Endothelial cell of hepatic sinusoid (primary cell): ENCODE measurements around the gene ZNF536.

Source experiments
- in situ Hi-C: cut with HindIII; loops from 2 replicates; pipeline ENCODE4 v1.10.0; 2017; ENCODE audit warnings: low sequenced_read_pairs

Gene ZNF536

GRCh38 chr19:30518965-30519606 lies 146.9 kb downstream of the ZNF536 start:
- in situ Hi-C loops: no loop called here

DNA sequence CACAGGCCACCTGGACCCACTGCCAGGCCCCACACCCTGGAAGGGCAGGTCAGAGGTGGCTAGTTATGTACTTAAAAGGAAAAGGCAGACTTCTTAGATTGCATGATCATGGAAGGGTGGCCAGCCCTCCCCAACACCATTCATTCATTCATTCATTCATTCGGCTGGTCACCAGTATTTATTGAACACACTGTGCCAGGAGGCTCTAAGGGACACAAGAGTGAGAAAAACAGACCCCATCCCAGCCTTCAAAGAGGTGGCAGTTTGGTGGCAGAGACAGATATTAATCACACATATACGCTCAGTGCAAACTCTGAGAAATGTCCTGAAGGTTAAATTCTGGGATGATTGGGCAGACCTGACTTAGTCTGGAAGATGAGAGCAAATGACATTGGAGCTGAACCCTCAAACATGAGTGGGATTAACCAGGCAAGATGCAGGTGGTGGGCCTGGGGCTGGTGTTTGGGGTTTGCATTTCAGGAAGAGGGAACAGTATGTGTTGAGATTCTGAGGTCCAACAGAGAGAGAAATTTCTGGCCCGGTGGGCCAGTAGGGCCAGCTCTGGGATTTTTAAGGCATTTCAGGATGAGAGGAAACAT lies 147.5 kb downstream of the ZNF536 start:
- in situ Hi-C loops: no loop called here

DNA sequence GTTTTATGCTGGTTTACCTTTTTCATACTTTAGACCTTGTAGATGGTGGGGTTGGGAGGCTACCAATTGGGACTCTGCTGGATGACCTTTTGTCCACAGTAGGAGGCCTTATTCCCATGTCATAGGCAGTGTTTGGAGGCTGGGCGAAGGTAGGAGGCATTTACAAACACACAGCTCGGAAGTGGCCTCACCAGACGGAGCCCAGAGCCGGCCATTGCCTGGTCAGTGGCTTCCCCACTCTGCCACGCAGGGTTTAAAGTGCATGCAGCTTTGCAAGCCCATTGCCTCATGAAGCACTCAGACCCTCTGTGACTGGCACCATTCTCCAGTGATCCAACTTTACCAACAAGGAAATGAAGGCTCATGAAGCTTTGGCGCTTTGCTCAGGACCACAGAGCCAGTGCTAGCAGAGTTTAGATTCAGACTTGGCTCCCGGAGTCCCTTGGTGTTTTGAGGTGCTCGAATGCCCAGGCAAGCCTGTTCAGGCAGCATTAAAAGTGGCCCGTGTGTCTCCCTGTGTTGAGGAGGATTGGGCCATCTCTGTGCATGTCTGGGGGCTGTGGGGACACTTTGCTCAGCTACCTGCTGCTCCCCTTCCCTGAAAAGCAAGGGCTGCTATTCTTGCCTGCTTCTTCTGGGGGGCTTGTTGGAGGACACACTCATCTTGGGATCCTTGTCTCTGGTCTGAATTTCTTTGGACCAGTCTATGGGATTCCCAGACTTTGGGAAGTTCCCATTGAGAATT lies 148.7 kb downstream of the ZNF536 start:
- in situ Hi-C loops: no loop called here

- in situ Hi-C loops: no loop called here
These were observed 149.8 kb downstream of the ZNF536 start for GRCh38 chr19:30521937-30522336.

GRCh38 chr19:30522341-30522740 lies 150.2 kb downstream of the ZNF536 start:
- in situ Hi-C loops: no loop called here

- in situ Hi-C loops: no loop called here
These were observed 151.6 kb downstream of the ZNF536 start for GRCh38 chr19:30523791-30524190.

GRCh38 chr19:30525383-30525782 lies 153.2 kb downstream of the ZNF536 start:
- in situ Hi-C loops: no loop called here

- in situ Hi-C loops: no loop called here
These were observed 156.7 kb downstream of the ZNF536 start for GRCh38 chr19:30528919-30529318.

- in situ Hi-C loops: no loop called here
These were observed 157.7 kb downstream of the ZNF536 start for GRCh38 chr19:30529876-30530275.

DNA sequence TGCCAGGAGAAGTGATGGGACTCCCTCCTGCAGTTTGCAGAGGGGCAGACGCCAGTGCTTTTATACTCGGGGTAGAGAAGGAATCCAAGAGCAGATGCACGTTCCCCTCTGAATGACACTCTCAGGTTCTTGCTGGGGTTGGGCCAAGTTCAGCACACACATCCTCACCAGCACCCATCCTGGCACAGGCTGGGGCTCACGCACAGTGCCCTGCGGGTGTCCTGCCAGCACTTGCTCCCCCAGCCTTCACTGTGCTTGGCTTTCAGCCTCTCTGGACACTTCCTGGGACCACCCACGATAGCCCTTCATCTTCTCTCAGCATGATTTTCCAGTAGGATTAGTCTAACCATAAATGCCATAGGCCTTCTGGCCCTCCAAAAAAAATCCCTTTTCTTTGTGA lies 158.6 kb downstream of the ZNF536 start:
- in situ Hi-C loops: no loop called here

DNA sequence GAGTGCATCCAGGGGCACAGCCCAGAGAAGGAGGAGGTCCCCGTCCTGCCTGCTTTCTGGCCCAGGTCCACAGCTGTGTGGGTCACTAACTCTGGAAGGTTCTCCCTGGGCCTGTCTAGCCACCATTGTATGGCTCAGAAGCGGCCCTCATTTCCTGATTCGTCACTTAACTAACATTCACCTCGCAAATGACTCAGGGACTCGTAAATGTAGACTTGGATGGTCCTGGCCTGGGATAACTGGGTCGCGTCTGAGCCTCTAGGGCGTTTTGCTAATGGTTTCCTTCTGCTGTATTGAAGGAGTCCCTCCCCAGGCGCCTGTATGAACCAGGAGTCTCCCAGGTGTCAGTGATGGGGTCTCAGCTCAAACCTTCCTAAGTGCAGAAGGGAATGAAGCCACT lies 162.8 kb downstream of the ZNF536 start:
- in situ Hi-C loops: no loop called here

GRCh38 chr19:30536975-30537374 lies 164.8 kb downstream of the ZNF536 start:
- in situ Hi-C loops: no loop called here

DNA sequence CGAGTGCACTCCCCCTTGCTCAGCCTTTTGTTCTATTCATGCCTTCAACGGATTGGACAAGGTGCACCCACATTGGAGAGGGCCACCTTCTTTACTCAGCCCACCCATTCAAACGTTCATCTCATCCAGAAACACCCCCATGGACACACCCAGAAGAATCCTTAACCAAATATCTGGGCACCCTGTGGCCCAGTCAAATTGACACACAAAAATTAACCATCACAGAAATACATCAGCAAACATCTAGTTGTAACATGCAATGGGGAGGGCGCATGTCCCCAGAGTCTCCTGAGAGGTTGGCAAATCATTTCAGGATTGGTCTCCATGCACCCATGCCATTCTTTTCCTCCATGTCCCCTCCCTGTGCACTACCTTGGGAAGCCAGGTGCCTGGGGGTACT lies 167.1 kb downstream of the ZNF536 start:
- in situ Hi-C loops: no loop called here

GRCh38 chr19:30539981-30540380 lies 167.8 kb downstream of the ZNF536 start:
- in situ Hi-C loops: no loop called here

GRCh38 chr19:30540761-30541160 lies 168.6 kb downstream of the ZNF536 start:
- in situ Hi-C loops: no loop called here

DNA sequence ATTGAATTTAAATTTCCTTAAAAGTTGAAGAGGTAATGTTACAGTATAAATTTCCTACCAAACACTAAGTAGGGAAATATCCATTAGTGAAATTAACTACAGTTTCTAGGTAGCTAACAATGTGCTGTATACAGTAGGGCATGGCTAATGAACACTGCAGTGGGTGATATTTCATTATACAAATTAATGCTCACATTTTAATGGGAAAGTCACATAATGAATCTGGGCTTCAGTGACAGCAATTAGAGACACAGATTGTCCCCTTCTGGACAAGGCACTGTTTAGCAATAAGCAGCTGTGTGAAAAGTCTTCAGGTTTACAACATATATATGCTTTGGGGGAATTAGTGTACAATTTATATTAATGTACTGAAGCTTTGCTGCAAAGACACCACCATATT lies 169.4 kb downstream of the ZNF536 start:
- in situ Hi-C loops: no loop called here

DNA sequence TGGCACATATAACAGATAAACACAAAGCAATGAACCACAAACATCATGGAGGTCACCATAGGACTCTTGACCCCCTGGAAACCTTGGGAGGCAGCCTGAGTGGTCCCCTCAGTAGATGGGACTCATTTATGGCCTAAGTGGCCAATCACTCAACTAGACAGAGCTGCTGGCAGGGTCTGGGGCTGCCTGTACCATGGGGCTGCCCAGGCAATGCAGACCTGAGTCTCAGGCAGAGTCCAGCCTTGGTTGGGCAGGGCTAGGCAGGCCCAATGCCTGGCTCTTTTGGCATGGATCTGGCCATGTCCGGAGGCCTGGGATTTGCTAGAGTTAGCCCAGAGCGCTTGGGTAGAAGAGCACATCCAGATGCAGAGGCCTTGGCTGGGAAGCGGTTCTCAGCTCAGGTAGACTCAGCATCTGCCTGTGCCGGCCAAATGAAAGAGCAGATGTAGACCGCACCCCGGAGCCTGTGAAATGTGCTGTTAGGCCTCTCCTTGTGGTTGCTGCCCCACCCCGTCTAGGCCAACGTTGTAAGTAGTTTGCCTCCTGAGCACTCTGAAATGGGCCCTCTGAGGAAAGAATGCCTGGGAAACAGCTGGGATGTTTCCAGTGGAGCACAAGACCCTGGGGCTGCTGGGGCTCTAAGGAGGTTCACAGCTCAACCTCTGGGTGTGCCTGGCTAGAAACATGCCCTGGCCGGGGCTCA lies 171.2 kb downstream of the ZNF536 start:
- in situ Hi-C loops: no loop called here

- in situ Hi-C loops: no loop called here
These were observed 173.6 kb downstream of the ZNF536 start for GRCh38 chr19:30545752-30546151.

DNA sequence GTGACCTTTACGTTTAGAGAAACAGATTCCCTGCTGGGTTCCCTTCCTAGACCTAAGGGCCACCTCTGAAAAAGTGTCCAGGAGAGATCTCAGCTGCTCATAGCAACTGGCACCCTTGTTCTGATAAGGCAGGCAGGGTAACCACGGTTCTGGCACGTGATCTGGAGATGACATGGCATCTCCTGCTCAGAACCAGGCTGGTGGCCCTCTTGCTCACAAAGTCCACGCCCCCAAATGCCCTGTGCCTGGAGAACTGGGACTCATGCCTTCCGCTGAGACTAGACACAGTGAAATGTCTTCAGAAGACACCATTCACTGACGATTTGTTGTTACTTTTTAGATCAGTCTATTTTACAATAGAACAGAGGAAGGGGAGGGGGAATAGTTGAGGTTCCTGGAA lies 174.1 kb downstream of the ZNF536 start:
- in situ Hi-C loops: no loop called here

- in situ Hi-C loops: no loop called here
These were observed 175.1 kb downstream of the ZNF536 start for GRCh38 chr19:30547246-30547645.

DNA sequence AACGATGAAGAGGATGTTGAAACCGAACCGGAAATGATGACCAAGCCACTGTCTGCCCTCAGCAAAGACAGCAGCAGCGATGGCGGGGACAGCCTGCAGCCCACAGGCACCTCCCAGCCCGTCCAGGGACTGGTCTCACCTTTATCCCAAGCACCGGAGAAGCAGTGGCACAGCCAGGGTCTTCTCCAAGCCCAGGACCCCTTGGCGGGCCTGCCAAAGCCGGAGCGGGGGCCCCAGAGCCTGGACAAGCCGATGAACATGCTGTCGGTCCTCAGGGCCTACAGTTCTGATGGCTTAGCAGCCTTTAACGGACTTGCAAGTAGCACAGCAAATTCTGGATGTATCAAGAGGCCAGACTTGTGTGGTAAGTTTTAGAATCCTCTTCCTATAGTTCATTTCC lies 177.0 kb downstream of the ZNF536 start:
- in situ Hi-C loops: no loop called here

DNA sequence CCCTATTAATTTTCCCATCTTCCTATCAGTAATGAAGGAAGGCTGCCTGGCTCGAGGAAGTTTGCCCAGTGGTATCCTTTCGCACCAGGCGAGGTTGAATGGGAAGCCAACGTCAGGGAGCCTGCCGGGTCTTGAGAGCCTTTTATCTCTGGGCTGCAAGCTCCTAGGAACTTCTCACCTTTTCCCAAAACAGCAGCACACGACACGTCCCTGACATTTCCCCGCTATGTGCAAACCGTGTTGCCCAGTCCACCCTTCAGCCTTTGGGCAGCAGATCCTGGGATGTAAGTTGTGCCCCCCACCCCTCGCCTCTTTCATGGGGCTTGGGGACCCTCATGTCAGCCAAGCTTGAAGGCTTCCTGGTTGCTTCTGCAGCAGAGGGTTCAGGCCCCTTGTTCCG lies 179.1 kb downstream of the ZNF536 start:
- in situ Hi-C loops: no loop called here
